GM18520 (cell line): Measurements from ENCODE around the gene MERTK.
"Not testable (repeated sequence)": the region's sequence is repeated elsewhere in the genome, so short reads cannot be mapped to it uniquely, and the experiment has no call there.

Experiments
- ATAC-seq: cut with Tn5 transposase; IDR thresholded peaks from one replicate; pipeline ENCODE4 v1.9.1; 2021; ENCODE audit not compliant: unreplicated experiment

MERTK gene

GRCh38 chr2:111909997-111910396 lies 11.6 kb downstream of the MERTK start:
- not testable (repeated sequence) for ATAC-seq

- ATAC-seq = no peak
These were observed 12.3 kb downstream of the MERTK start for GRCh38 chr2:111910609-111911277.

- not testable (repeated sequence) for ATAC-seq
These were observed 13.0 kb downstream of the MERTK start for GRCh38 chr2:111911295-111911977.

- no peak for ATAC-seq
These were observed 14.1 kb downstream of the MERTK start for GRCh38 chr2:111912547-111912946.

- no peak for ATAC-seq
These were observed 18.7 kb downstream of the MERTK start for GRCh38 chr2:111917106-111917505.

GRCh38 chr2:111918383-111918806 lies 20.0 kb downstream of the MERTK start:
- no peak for ATAC-seq

- no peak for ATAC-seq
These were observed 21.0 kb downstream of the MERTK start for GRCh38 chr2:111919365-111919764.

- ATAC-seq = no peak
These were observed 21.6 kb downstream of the MERTK start for GRCh38 chr2:111919794-111920608.

- ATAC-seq = no peak
These were observed 24.9 kb downstream of the MERTK start for GRCh38 chr2:111923276-111923804.

- no peak for ATAC-seq
These were observed 26.3 kb downstream of the MERTK start for GRCh38 chr2:111924617-111925107.

GRCh38 chr2:111927723-111928122 lies 29.3 kb downstream of the MERTK start:
- ATAC-seq = no peak

GRCh38 chr2:111930409-111930808 lies 32.0 kb downstream of the MERTK start:
- ATAC-seq = no peak

GRCh38 chr2:111930875-111931274 lies 32.5 kb downstream of the MERTK start:
- ATAC-seq = no peak

- no peak for ATAC-seq
These were observed 34.5 kb downstream of the MERTK start for GRCh38 chr2:111932841-111933291.

GRCh38 chr2:111933900-111934299 lies 35.5 kb downstream of the MERTK start:
- ATAC-seq = not testable (repeated sequence)

- no peak for ATAC-seq
These were observed 38.5 kb downstream of the MERTK start for GRCh38 chr2:111936881-111937280.

GRCh38 chr2:111938392-111938791 lies 40.0 kb downstream of the MERTK start:
- ATAC-seq = no peak

GRCh38 chr2:111940333-111941196 lies 42.2 kb downstream of the MERTK start:
- no peak for ATAC-seq

- ATAC-seq = no peak
These were observed 43.1 kb downstream of the MERTK start for GRCh38 chr2:111941531-111941930.

- no peak for ATAC-seq
These were observed 46.3 kb downstream of the MERTK start for GRCh38 chr2:111944531-111945210.
